Astrocyte of the spinal cord (primary cell): ENCODE measurements around the gene RHPN2.
A peak's percentile ranks its signal among the peaks of the same experiment; 100 is the strongest.
"Not testable (repeated sequence)": the region's sequence is repeated elsewhere in the genome, so short reads cannot be mapped to it uniquely, and the experiment has no call there.

ENCODE experiments used
- DNase-seq: peaks from one replicate; pipeline ENCODE4 v3.0.0; 2011; ENCODE audit warnings: low read depth, low spot score
- H3K4me3 ChIP-seq: 2 replicates; pipeline ENCODE4 v1.5.1; 2011; ENCODE audit warnings: low read depth, mild to moderate bottlenecking, low read length, moderate library complexity
- CTCF ChIP-seq: IDR thresholded peaks from 2 replicates; pipeline ENCODE4 v1.5.1; 2012; ENCODE audit warnings: low read depth, mild to moderate bottlenecking, low read length, inconsistent platforms
- in situ Hi-C: cut with HindIII; loops from 2 replicates; pipeline ENCODE4 v1.10.0; 2017; ENCODE audit warnings: low sequenced_read_pairs

Gene RHPN2

GRCh38 chr19:33040994-33041827 lies 23.5 kb downstream of the RHPN2 start:
- in situ Hi-C loops = no loop called here

GRCh38 chr19:33039815-33040214 lies 24.9 kb downstream of the RHPN2 start:
- H3K4me3 ChIP-seq = no peak overlapping the region
- TF ChIP-seq CTCF = no peak
- in situ Hi-C loops = no loop called here
- no peak for DNase-seq

More at GRCh38 chr19:33040994-33041827, 23.5 kb downstream of the RHPN2 start:
- no peak overlapping the region for H3K4me3 ChIP-seq
- DNase-seq = peak; percentile 57
- no peak for TF ChIP-seq CTCF

- DNase-seq = no peak
- H3K4me3 ChIP-seq = no peak overlapping the region
- in situ Hi-C loops = no loop called here
- TF ChIP-seq CTCF = no peak
Measured at GRCh38 chr19:33039108-33039599, 25.5 kb downstream of the RHPN2 start.

GRCh38 chr19:33037168-33038025 lies 27.3 kb downstream of the RHPN2 start:
- not testable (repeated sequence) for H3K4me3 ChIP-seq

GRCh38 chr19:33036370-33037167 lies 28.1 kb downstream of the RHPN2 start:
- DNase-seq, in situ Hi-C loops, H3K4me3 ChIP-seq: not testable (repeated sequence)

More at GRCh38 chr19:33037168-33038025, 27.3 kb downstream of the RHPN2 start:
- DNase-seq, in situ Hi-C loops: not testable (repeated sequence)

GRCh38 chr19:33035461-33035860 lies 29.2 kb downstream of the RHPN2 start:
- no peak for TF ChIP-seq CTCF
- H3K4me3 ChIP-seq = no peak overlapping the region
- in situ Hi-C loops = no loop called here
- DNase-seq = no peak

GRCh38 chr19:33032218-33032781 lies 32.4 kb downstream of the RHPN2 start:
- in situ Hi-C loops = no loop called here
- no peak for DNase-seq
- H3K4me3 ChIP-seq = no peak overlapping the region
- no peak for TF ChIP-seq CTCF
